Activated CD4-positive, alpha-beta T cell treated with anti-CD3 and anti-CD28 coated beads for 24 hours (primary cell): ENCODE results near the gene CRYGC.
"Not testable (repeated sequence)": the region's sequence is repeated elsewhere in the genome, so short reads cannot be mapped to it uniquely, and the experiment has no call there.

Experiments used
- DNase-seq, 2 donors: peaks; one replicate each; pipeline ENCODE4 v3.0.0-alpha.2; 2020; ENCODE audit warnings: low read depth in 2 of 2

CRYGC gene

GRCh38 chr2:208136716-208137094, 7.1 kb upstream of the CRYGC start:
- no peak for DNase-seq

- no peak for DNase-seq
These were observed 6.4 kb upstream of the CRYGC start for GRCh38 chr2:208135794-208136715.

- DNase-seq = no peak
These were observed 5.4 kb upstream of the CRYGC start for GRCh38 chr2:208134928-208135586.

- DNase-seq = no peak
These were observed 1.1 kb upstream of the CRYGC start for GRCh38 chr2:208130712-208131110.

- no peak for DNase-seq
These were observed 1.5 kb downstream of the CRYGC start for GRCh38 chr2:208128136-208128535.

- DNase-seq = no peak
These were observed 2.5 kb downstream of the CRYGC start for GRCh38 chr2:208127090-208127489.

- DNase-seq = no peak
These were observed 4.4 kb downstream of the CRYGC start for GRCh38 chr2:208125251-208125650.

GRCh38 chr2:208124013-208124715, 5.5 kb downstream of the CRYGC start, which contains the start of gene CRYGD:
Gene CRYGD (minus strand): TSS chr2:208124524. CDS start chr2:208124473, 51 bp downstream.
- not testable (repeated sequence) for DNase-seq

GRCh38 chr2:208122248-208122647, 7.4 kb downstream of the CRYGC start:
- DNase-seq = no peak

GRCh38 chr2:208118918-208119317, 10.7 kb downstream of the CRYGC start:
- DNase-seq = no peak

GRCh38 chr2:208117390-208117789, 12.2 kb downstream of the CRYGC start:
- DNase-seq = not testable (repeated sequence)

GRCh38 chr2:208112969-208113368, 16.7 kb downstream of the CRYGC start:
- DNase-seq = no peak

- not testable (repeated sequence) for DNase-seq
These were observed 17.3 kb downstream of the CRYGC start for GRCh38 chr2:208112273-208112745.

- DNase-seq = no peak
These were observed 26.0 kb downstream of the CRYGC start for GRCh38 chr2:208103616-208104015.

GRCh38 chr2:208101716-208102631, 27.7 kb downstream of the CRYGC start:
- no peak for DNase-seq

- DNase-seq = no peak
These were observed 29.8 kb downstream of the CRYGC start for GRCh38 chr2:208099682-208100470.

GRCh38 chr2:208098701-208099100, 30.9 kb downstream of the CRYGC start:
- DNase-seq = not testable (repeated sequence)

- DNase-seq = no peak
These were observed 31.4 kb downstream of the CRYGC start for GRCh38 chr2:208098267-208098666.

GRCh38 chr2:208097801-208098200, 31.8 kb downstream of the CRYGC start:
- DNase-seq = no peak

GRCh38 chr2:208097313-208097712, 32.3 kb downstream of the CRYGC start:
- no peak for DNase-seq
